DOHH2 (cell line): Measurements from ENCODE around the gene SCRN1.

ENCODE experiments used
- CTCF ChIP-seq: fragments of 200-600 bp; sonication (generic); IDR thresholded peaks from one replicate; pipeline ENCODE4 v1.5.1; 2014; ENCODE audit warnings: antibody characterized with exemption, mild to moderate bottlenecking, low read depth, low read length; ENCODE audit not compliant: poor library complexity, severe bottlenecking
- EZH2phosphoT487 ChIP-seq: fragments of 200-600 bp; sonication (generic); IDR thresholded peaks from 2 replicates; pipeline ENCODE4 v1.6.1; 2017; ENCODE audit warnings: borderline replicate concordance, mild to moderate bottlenecking, antibody characterized with exemption, low read length, moderate library complexity, mixed read lengths

GRCh38 chr7:29951206-29951605, 38.4 kb downstream of the SCRN1 start:
- TF ChIP-seq CTCF: no peak
- no peak for TF ChIP-seq EZH2phosphoT487
